Ascending aorta (tissue), 2 donors: Measurements from ENCODE around the gene COL6A1. TPM values are rescaled to one million over a fixed set of nuclear protein-coding genes. Genes with fewer than 3 reads are reported as not detected.

Experiments
- DNase-seq, 2 donors: peaks; one replicate each; pipeline ENCODE4 v3.0.0-alpha.2; 2019; ENCODE audit warnings: low spot score in 2 of 2
- H3K27ac ChIP-seq, 2 donors: fragments of 200-600 bp; sonication (generic); one replicate each; pipeline ENCODE4 v1.5.1; 2016 to 2017; ENCODE audit warnings: mild to moderate bottlenecking in 1 of 2
- H3K27me3 ChIP-seq: fragments of 200-600 bp; sonication (generic); one replicate; pipeline ENCODE4 v1.5.1; 2017
- H3K36me3 ChIP-seq, 2 donors: fragments of 200-600 bp; sonication (generic); one replicate each; pipeline ENCODE4 v1.5.1; 2016
- H3K4me1 ChIP-seq, 2 donors: fragments of 200-600 bp; sonication (generic); one replicate each; pipeline ENCODE4 v1.5.1; 2016 to 2017; ENCODE audit warnings: mild to moderate bottlenecking in 1 of 2
- H3K4me3 ChIP-seq, 2 donors: fragments of 200-600 bp; sonication (generic); one replicate each; pipeline ENCODE4 v1.5.1; 2016 to 2017; ENCODE audit warnings: mild to moderate bottlenecking in 1 of 2
- H3K9me3 ChIP-seq, 2 donors: fragments of 200-600 bp; sonication (generic); one replicate each; pipeline ENCODE4 v1.5.1; 2016
- intact Hi-C: fragments of 100-400 bp; cut with DNase I; formaldehyde crosslinking; loops from one replicate; pipeline ENCODE4 v1.15.1; 2023
- total RNA-seq: library from RNA; depleted of rRNA; stranded (reverse); fragments of >200 nt; gene quantifications from one replicate; pipeline ENCODE4 v1.1.0, GENCODE V29; 2016
- TF ChIP-seq, protein P1 (sequence below), 3 experiments: fragments of 200-600 bp in 2 of 3; fragments of 450-650 bp in 1 of 3; sonication (generic) in 2 of 3; IDR thresholded peaks; one replicate each; pipeline ENCODE4 v1.5.1; 2016 to 2019; ENCODE audit warnings: antibody characterized with exemption in 3 of 3, mild to moderate bottlenecking in 1 of 3, moderate library complexity in 1 of 3

The COL6A1 gene
- total RNA-seq, 1 donor from 2014 or later: 1,564 TPM

DNA sequence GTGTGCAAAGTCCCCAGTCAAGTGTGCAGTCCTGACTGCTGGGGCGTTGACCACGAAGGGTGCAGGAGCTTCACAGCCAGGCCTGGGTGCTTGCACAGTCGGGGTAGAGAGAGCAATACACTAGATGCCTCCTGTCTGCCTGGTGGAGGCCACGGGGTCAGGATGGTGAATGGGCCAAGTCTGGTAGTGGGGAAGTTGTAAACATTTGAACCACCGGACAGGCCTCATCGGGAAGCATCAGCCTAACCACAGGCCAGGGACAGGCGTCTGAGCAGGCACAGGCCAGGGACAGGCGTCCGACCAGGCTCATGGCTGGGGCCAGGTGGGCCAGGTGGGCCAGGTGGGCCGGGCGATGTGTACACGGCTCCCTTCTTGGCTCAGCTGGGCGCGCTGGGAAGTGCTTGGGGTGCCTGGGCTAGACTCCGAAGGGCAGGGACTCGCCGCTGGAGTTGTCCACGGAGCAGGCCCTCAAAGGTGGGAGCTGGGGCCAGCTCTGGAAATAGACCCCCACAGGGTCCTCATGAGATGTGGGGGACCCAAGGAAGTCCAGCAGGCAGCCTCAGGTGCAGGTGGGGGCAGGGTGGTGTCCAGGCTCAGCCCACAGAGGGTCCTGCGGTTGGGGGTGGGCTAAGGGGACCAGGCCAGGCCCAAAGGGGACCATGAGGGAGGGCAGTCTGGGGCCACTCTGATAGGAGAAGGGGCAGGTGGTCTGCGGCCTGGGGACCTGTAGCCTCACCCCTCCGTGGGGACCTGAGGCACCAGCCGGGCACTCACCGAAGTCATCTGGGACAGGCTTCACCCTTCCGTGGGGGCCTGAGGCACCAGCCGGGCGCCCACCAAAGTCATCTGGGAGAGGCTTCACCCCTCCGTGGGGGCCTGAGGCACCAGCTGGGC is 15.0 kb downstream of the COL6A1 start:
- no peak overlapping the region for H3K4me3 ChIP-seq
- H3K9me3 ChIP-seq: no peaks in the 10 kb centered on the region
- no peak for DNase-seq
- peaks cover 94 to 97% of the 10 kb centered on the region in 2 donors for H3K36me3 ChIP-seq
- H3K27me3 ChIP-seq: no peaks in the 10 kb centered on the region
- peaks cover 2 to 4% of the 10 kb centered on the region in 2 donors for H3K4me1 ChIP-seq
- H3K27ac ChIP-seq: peak overlapping the region; percentile 82 to 85
- intact Hi-C loops: no loop called here
- TF ChIP-seq, protein P1, sequence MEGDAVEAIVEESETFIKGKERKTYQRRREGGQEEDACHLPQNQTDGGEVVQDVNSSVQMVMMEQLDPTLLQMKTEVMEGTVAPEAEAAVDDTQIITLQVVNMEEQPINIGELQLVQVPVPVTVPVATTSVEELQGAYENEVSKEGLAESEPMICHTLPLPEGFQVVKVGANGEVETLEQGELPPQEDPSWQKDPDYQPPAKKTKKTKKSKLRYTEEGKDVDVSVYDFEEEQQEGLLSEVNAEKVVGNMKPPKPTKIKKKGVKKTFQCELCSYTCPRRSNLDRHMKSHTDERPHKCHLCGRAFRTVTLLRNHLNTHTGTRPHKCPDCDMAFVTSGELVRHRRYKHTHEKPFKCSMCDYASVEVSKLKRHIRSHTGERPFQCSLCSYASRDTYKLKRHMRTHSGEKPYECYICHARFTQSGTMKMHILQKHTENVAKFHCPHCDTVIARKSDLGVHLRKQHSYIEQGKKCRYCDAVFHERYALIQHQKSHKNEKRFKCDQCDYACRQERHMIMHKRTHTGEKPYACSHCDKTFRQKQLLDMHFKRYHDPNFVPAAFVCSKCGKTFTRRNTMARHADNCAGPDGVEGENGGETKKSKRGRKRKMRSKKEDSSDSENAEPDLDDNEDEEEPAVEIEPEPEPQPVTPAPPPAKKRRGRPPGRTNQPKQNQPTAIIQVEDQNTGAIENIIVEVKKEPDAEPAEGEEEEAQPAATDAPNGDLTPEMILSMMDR (IDR thresholded peaks at IDR 0.05): no peak

- peaks cover 94 to 97% of the 10 kb centered on the region in 2 donors for H3K36me3 ChIP-seq
- H3K27ac ChIP-seq: peak overlapping the region; percentile 37 to 42
- H3K4me1 ChIP-seq: peaks cover 2 to 4% of the 10 kb centered on the region in 2 donors
These were observed 15.6 kb downstream of the COL6A1 start for GRCh38 chr21:45997205-45997494.

DNA sequence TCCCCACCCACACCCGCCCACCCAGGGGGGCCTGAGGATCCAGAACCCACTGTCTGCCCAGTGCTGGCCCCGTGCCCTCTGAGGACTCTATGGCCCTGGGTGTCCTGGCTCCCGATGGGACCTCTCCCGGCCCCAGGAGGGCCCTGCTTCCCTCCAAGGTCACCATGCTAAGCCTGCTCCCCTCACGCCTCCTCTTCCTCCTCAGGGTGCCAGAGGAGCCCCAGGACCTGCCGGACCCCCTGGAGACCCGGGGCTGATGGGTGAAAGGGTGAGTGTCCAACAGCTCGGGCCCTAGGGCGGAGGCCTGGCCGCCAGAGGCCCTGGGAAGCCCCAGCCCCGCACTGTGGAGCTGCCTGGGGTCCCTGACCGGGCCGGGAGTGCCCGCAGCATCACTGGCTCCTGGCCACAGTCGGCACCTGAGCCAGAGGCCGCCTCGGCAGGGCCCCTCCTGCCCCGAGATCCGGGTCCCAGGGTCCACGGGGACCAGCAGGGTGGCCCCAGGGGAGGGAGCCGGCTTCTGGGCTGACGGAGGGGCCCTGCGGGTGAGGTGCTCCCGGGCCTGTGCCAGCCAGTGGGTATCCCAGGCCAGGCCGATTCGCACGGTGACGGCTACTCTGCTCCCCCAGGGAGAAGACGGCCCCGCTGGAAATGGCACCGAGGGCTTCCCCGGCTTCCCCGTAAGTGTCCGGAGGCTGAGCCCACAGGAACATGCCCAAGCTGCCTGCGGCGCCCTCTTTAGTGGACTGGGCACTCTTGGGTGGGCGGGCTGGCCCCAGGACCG is 16.1 kb downstream of the COL6A1 start:
- H3K27me3 ChIP-seq: no peaks in the 10 kb centered on the region
- peaks cover 94 to 97% of the 10 kb centered on the region in 2 donors for H3K36me3 ChIP-seq
- no peak overlapping the region for H3K4me3 ChIP-seq
- DNase-seq: peak in 1 of 2 donors; percentile 62
- TF ChIP-seq, protein P1 (IDR thresholded peaks at IDR 0.05): no peak
- H3K27ac ChIP-seq: peak overlapping the region; percentile 37 to 42
- peaks cover 2 to 4% of the 10 kb centered on the region in 2 donors for H3K4me1 ChIP-seq
- H3K9me3 ChIP-seq: no peaks in the 10 kb centered on the region
- intact Hi-C loops: no loop called here

More at GRCh38 chr21:45997205-45997494, 15.6 kb downstream of the COL6A1 start:
- no peaks in the 10 kb centered on the region for H3K27me3 ChIP-seq
- H3K4me3 ChIP-seq: no peak overlapping the region
- no peak for DNase-seq
- H3K9me3 ChIP-seq: no peaks in the 10 kb centered on the region
- intact Hi-C loops: no loop called here
- TF ChIP-seq, protein P1 (IDR thresholded peaks at IDR 0.05): no peak

DNA sequence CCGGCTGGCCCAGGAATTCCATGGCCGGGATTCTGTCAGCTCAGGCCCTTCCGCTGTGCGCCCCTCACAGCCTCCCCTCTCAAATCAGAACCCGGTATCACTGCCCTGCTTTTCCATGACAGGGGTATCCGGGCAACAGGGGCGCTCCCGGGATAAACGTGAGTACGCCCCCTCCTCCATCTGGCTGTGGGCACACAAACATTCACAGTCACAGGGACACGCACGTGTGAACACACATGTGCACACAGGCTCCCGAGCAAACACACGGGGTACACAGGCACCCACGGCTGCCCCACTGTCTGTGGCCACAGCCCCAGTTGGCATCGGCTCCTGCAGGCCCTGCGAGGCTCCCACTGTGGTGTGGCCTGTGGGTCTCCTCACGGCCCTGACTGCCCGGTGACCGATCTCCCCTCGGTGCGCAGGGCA is 16.7 kb downstream of the COL6A1 start:
- peak overlapping the region in 1 of 2 donors; percentile 42 for H3K27ac ChIP-seq
- no peaks in the 10 kb centered on the region for H3K9me3 ChIP-seq
- DNase-seq: peak in 1 of 2 donors; percentile 63
- intact Hi-C loops: no loop called here
- peaks cover 0 to under 1% of the 10 kb centered on the region in 2 donors for H3K4me1 ChIP-seq
- no peak overlapping the region for H3K4me3 ChIP-seq
- TF ChIP-seq, protein P1 (IDR thresholded peaks at IDR 0.05): no peak
- H3K27me3 ChIP-seq: no peaks in the 10 kb centered on the region
- H3K36me3 ChIP-seq: peaks cover 94 to 97% of the 10 kb centered on the region in 2 donors

- Histone ChIP-seq H3K27me3 (no peaks in the 10 kb centered on the region), H3K36me3 (peaks cover 94 to 97% of the 10 kb centered on the region in 2 donors), H3K4me1 (no peaks in the 10 kb centered on the region), H3K9me3 (no peaks in the 10 kb centered on the region), H3K27ac (no peak overlapping the region), H3K4me3 (no peak overlapping the region)
- TF ChIP-seq, protein P1 (IDR thresholded peaks at IDR 0.05): no peak
- DNase-seq: peak in 1 of 2 donors; percentile 56
- intact Hi-C loops: no loop called here
These were observed 17.5 kb downstream of the COL6A1 start for GRCh38 chr21:45998871-45999580.
